NCI-H1417 treated with DMSO at 0.1 percent for 48 hours (cell line): ENCODE results near the gene LMX1B.

Experiments used
- DNase-seq: peaks from one replicate; lab custom pipeline; 2025; lab: John Stamatoyannopoulos, UW

Gene LMX1B

GRCh38 chr9:126676685-126677143 lies 63.0 kb downstream of the LMX1B start:
- DNase-seq: no peak

- DNase-seq: no peak
These were observed 63.7 kb downstream of the LMX1B start for GRCh38 chr9:126677188-126678084.

GRCh38 chr9:126678989-126679388 lies 65.3 kb downstream of the LMX1B start:
- DNase-seq: no peak

GRCh38 chr9:126681336-126681735 lies 67.6 kb downstream of the LMX1B start:
- no peak for DNase-seq

GRCh38 chr9:126682113-126682810 lies 68.5 kb downstream of the LMX1B start:
- no peak for DNase-seq

- no peak for DNase-seq
These were observed 69.4 kb downstream of the LMX1B start for GRCh38 chr9:126682928-126683697.

- DNase-seq: no peak
These were observed 69.9 kb downstream of the LMX1B start for GRCh38 chr9:126683698-126684044.

- DNase-seq: no peak
These were observed 70.6 kb downstream of the LMX1B start for GRCh38 chr9:126684345-126684744.

- DNase-seq: no peak
These were observed 71.3 kb downstream of the LMX1B start for GRCh38 chr9:126684965-126685465.

GRCh38 chr9:126687930-126688461 lies 74.3 kb downstream of the LMX1B start:
- no peak for DNase-seq

- no peak for DNase-seq
These were observed 74.9 kb downstream of the LMX1B start for GRCh38 chr9:126688617-126689016.

- DNase-seq: no peak
These were observed 75.5 kb downstream of the LMX1B start for GRCh38 chr9:126689027-126689825.

- DNase-seq: no peak
These were observed 76.8 kb downstream of the LMX1B start for GRCh38 chr9:126690431-126691051.

GRCh38 chr9:126692041-126692758 lies 78.5 kb downstream of the LMX1B start:
- DNase-seq: no peak

GRCh38 chr9:126692759-126693427 lies 79.2 kb downstream of the LMX1B start:
- no peak for DNase-seq

GRCh38 chr9:126693428-126693944 lies 79.8 kb downstream of the LMX1B start:
- DNase-seq: no peak

GRCh38 chr9:126694206-126695081 lies 80.7 kb downstream of the LMX1B start:
- DNase-seq: no peak

GRCh38 chr9:126695186-126695585 lies 81.5 kb downstream of the LMX1B start:
- no peak for DNase-seq
